Left hindlimb (tissue), 1 donor: ENCODE measurements around the gene GNPTG.

Experiments
- DNase-seq: peaks from one replicate; pipeline ENCODE4 v3.0.0-alpha.2; 2018

Gene GNPTG

DNA sequence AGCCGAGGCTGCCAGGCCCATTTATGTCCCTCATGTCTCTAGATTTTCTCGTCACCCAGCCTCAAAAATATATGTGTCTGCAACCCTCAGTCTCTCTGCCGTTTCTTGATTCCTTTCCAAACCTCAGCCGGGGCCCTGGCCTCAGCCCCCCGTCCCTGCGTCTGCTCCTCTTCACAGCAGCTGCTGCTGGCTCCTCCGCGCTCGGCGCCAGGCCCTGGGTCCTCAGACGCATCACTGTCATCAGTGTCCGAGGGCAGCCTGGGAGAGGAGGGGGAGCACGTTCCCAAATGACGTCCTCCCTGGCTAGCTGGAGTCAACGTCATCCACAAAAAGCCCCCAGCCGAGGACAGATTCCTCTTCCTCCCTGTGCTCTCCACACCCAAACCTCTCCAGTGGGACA lies 2.4 kb upstream of the GNPTG start:
- no peak for DNase-seq

DNA sequence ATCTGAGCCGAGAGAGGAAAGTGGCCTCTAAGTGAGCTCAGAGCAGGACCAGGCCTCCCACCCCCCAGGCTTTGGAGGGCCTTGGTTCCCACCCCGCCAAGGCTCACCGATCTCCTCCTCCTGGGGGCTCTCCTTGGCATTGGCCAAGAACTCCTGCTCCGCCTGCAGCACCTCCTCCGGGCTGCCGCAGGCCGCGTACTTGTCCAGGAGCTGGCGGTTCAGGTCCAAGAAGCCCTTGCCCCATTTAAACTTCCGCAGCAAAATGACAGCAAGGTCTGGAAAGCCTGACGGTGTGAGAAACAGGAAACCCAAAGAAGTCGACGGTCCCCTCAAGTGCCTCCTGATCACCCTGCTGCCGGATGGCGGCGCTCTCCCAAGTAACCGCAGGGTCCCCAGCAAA lies 1.8 kb upstream of the GNPTG start:
- DNase-seq, result no peak

DNA sequence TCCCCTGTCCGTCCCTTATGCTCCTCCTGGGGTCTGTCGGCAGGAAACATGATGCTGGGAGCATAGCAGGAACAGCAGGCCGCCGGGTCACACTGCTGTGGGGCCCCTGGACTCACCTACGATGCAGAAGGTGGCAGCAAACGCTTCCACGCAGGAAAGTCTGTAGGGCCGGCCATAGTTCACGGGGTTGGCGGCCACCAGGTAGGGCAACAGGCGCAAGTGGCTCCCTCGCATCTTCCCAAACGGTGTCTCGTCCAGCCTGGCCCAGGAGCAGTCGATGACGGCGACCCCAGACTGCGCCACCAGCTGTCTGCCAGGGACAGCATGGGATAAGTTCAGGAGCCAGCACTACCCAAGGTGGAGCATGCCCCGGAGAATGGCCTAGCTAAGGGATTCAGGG lies 1.0 kb upstream of the GNPTG start:
- DNase-seq, result no peak

DNA sequence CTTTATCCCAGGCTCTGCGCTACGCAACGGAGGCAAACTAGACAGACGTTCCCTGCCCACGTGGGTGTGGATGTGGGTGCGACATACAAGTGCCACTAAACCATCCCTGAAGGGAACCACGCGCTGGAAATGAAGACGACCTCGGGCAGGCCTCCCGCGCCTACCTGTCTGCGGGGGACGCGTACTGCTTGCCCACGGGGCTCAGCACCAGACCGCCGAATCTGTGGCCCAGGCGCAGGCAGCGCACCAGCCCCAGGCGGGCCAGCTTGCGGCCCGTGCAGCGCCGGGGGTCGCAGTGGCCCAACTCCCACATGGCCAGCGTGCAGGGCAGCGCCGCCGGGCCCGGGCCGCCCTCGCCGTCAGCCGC lies 533 bp upstream of the GNPTG start:
- DNase-seq, result no peak

DNA sequence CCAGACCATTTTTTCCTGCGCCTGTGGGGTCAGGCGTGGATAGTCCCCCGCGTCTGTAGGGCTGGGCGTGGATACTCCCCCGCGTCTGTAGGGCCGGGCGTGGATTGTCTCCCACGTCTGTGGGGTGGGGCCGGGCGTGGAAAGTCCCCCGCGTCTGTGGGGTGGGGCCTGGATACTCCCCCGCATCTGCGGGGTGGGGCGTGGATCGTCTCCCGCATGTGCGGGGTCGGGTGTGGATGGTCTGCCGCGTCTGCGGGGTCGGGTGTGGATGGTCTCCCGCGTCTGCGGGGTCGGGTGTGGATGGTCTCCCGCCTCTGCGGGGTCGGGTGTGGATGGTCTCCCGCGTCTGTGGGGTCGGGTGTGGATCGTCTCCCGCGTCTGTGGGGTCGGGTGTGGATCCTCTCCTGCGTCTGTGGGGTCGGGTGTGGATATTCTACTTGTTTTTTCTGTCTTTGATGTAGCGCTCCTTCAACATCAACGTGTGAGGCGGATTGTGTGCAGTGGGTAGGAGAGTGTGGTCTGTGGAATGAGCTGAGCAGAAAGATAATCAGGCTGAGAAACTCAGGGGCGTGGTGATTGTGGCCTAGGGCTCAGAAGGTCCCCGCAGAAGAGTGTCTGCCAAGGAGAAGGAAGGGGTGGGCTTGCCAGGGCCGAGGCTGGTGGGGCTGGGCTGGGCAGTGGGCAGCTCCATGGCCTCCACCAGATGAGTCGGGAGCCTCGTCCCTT lies 3.2 kb downstream of the GNPTG start:
- no peak for DNase-seq

DNA sequence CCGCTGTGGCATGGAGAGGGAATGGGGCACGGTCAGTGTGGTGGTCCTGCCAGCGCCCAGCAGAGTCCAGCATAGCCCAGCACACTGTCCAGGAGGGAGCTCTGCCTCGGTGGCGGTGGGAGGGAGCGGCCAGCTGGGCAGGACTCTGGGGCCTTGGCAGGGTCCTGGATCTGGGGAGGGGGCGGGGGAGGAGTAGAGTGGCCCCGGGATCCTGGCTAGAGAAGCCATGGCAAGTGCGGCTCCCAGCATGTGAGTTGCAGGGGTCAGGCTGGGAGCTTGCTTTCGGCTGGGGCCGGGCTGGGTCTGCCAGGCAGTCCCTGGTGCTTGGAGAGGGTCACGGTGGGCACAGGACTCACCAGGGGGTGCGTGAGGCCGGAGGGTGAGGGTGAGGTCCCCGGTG lies 3.9 kb downstream of the GNPTG start:
- DNase-seq, result no peak

DNA sequence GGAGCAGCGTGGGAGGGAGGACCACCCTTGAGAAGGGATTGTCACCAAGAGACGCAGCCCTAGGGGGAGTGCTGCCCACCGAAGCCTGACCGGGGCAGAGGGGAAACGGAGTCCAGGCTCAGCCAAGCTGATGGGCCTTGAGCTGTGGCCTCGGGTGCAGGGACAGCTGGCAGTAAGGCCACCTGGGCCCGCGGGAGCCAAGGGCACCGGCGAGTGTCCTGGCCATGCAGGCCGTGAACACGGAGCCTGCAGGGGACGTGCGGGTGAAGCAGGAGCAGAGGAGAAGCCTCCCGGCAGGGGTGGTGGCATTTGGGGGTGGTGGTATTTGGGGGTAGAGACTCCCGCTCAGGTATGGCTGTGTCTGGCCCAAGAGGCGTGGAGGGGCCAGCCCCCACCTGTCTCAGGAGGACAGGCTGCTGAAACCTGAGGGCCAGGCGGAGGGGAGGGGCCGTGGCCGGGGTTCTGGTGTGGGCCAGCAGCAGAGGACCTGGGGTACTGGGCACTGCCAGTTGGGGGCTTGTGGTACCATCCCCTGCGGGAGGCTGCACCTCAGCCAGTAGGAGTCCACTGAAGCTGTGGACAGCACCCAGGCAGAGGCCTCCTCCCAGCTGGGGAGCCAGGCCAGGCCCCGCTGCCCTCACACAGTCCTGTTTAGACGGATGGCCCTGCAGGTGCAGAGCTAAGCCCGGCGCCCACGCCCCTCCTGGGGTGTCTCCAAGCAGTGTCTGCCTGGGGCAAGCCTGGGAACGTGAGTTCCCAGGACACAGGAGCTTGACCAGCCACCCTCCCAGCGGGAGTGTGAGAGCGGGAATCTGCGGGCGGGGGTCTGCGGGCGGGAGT lies 4.5 kb downstream of the GNPTG start:
- no peak for DNase-seq

DNA sequence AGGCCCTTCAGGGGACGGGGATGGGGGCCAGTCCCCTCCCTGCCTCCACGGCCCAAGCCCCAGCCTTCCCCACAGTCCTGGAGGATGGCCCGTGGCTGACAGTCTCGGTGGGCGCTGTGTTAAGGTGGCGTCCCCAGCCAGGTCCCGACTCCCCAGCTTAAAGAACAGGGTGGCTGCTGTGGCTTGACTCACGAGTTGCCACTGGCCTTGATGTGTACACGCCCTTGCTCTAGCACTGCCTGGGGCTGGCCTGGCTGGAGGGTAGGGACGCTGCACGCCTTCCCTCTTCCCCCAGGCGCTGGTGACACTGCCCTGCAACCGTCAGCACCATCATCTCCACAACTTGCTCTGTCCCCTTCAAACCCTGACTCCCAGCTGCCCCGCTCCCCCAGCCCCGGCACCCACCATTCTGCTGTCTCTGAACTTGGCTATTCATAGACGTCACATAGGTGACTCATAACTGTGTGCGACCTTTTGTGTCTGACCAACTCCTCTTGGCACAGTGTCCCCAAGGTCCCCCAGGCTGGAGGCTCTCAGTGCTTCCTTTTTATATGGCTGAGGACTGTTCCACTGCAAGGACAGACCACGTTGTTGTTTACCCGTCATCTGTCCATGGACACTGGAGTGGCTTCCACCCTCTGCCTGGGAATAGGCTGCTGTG lies 6.3 kb downstream of the GNPTG start:
- DNase-seq, result no peak

DNA sequence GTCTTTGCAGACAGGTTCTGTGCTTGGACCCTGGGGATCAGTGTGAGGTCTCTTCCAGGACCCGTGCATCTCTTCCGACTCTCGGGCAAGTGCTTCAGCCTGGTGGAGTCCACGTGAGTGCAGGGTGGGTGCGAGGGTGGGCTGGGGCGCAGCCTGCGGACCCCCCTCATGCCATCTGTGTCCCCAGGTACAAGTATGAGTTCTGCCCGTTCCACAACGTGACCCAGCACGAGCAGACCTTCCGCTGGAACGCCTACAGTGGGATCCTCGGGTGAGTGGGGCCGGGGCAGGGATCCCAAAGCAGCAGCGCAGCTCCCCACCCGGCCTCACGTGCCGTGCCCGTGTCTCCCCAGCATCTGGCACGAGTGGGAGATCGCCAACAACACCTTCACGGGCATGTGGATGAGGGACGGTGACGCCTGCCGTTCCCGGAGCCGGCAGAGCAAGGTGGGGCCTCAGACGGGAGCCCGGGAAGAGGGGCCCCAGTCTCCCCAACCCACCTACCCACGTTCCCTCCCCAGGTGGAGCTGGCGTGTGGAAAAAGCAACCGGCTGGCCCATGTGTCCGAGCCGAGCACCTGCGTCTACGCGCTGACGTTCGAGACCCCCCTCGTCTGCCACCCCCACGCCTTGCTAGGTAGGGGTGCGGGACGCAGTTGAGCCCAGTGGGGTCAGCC lies 10.1 kb downstream of the GNPTG start:
- DNase-seq, result no peak

DNA sequence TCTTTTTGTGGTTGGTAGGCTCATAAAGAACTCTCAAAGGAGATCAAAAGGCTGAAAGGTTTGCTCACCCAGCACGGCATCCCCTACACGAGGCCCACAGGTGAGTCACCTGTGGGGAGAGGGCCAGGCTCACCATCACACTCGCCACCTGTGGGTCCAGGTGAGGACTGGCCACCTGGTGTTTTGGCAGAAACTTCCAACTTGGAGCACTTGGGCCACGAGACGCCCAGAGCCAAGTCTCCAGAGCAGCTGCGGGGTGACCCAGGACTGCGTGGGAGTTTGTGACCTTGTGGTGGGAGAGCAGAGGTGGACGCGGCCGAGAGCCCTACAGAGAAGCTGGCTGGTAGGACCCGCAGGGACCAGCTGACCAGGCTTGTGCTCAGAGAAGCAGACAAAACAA lies 11.1 kb downstream of the GNPTG start:
- DNase-seq, result no peak

DNA sequence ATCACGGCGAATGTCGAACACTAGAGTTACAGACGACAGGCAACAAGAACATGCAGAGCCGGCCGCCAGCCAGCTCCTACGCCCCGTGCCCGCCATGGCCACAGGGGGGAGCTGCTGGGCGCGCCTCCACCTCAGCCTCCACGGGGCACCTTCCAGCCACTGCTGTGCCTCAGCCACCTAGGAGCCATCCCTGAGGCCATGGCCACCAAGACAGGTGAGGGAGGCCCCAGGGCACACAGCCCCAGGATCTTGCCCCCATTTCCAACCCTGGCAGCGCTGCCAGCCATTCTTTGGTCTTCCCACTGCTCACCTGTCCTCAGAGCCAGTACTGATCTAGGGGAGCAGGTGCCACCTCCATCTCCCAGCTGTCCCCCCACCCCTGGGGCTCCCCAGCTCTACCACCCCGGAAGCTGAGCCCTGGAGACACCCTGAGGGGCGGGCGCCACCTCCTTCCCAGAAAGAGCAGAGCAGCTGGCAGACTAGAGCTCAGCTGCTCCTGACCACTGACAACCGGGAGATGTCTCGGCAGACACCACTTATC lies 11.8 kb downstream of the GNPTG start:
- no peak for DNase-seq

DNA sequence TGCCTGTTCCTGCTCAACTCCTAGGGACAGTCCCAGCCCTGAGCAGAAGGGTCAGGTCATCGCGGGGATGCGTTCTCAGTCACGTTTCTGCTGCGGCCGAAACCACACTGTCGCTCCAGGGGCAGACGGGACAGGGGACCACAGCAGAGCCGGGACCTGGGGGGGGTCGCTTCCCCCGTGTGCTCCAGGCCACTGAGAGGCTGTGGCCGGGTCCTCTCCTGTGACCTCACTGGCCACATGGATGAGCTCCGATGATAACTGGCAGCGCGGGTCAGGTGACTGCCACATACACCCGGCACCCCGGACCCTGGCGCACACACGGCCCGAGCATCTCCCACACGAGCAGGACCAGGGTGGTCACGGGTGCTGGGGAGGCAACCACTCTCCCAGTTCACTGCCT lies 12.8 kb downstream of the GNPTG start:
- DNase-seq, result no peak

DNA sequence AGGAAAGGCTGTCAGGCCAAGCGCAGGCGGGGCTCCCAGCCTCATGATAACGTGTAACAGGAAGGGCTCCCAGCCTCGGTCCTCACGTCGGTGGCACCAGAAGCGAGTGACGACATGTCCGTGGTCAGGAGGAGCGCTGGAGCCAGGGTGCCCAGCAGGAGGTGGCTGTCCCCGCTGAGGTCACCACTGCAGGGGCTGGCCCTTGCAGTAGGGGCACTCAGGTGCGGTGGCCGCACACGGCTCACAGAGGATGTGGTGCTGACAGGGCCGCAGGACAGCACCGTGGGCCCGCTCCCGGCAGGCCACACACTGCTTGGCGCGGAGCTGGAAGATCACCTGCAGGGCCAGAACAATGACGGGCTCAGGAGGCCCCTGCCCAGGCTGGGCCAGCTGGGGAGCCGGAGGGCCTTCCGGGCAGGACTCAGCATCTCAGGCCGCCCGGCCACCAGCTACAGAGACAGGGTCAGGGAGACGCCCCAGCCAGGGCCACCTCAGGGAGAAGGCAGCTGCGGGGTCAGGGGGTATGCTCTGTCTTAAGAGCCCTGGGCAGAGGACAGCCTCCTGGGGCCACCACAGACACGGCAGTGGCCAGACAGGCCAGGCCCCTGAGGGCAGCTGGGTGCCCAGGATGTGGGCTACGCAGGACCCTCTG lies 14.5 kb downstream of the GNPTG start:
- DNase-seq, result no peak

DNA sequence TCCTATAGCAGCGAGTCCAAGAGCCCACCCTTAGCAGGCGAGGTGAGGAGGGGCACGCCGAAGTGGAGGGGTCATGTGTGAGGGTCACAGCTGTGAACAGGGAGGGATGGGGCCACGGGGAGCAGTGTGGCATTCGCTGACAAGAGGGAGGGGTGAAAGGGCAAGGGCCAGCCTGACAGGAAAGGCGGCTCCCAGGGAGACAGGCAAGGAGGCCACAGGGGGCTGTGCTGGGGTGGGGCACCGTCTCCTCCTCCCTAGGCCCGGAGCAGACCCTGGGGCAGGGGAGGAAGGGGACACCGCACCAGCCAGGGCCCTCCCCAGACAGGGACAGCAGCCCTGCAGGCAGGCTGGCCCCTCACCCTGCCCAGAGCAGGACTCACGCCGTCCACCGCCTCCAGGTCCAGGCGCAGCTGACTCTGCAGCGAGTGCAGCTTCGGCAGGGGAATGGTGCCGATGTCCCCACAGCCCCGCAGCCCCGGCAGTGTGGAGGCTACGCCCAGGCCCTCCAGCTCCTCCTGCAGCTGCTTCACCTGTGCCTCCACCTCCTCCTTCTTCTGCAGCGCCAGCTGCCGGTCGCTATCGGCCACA lies 15.1 kb downstream of the GNPTG start:
- DNase-seq, result no peak

DNA sequence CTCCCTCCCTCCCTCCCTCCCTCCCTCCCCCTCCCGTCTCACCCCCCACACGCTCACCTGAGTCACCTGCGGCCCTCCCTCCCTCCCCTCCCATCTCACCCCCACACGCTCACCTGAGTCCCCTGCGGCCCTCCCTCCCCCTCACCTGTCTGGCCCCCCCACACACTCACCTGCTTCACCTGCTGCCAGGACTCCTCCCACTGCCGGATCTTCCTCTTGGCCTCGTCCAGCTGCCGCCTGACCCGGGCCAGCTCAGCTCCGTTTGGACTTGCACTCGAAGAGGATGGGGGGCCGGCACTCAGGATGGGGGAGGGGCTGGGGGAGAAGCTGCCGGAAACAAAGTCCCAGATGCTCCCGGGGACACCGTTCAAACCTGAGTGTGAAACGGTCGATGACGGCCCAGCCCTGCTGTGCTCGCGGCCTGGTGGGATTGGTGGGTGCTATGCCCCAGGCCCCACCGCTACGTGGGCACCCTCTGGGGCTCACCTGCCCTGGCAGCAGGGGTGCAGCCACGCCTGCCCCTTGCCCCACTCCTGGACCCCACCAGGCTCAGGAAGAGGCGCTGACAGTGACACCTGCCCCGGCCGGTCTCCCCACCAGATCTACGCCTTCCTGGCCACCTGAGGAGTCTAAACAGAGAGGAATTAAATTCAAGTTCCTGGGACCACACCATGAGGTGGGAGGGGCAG lies 15.9 kb downstream of the GNPTG start:
- no peak for DNase-seq

DNA sequence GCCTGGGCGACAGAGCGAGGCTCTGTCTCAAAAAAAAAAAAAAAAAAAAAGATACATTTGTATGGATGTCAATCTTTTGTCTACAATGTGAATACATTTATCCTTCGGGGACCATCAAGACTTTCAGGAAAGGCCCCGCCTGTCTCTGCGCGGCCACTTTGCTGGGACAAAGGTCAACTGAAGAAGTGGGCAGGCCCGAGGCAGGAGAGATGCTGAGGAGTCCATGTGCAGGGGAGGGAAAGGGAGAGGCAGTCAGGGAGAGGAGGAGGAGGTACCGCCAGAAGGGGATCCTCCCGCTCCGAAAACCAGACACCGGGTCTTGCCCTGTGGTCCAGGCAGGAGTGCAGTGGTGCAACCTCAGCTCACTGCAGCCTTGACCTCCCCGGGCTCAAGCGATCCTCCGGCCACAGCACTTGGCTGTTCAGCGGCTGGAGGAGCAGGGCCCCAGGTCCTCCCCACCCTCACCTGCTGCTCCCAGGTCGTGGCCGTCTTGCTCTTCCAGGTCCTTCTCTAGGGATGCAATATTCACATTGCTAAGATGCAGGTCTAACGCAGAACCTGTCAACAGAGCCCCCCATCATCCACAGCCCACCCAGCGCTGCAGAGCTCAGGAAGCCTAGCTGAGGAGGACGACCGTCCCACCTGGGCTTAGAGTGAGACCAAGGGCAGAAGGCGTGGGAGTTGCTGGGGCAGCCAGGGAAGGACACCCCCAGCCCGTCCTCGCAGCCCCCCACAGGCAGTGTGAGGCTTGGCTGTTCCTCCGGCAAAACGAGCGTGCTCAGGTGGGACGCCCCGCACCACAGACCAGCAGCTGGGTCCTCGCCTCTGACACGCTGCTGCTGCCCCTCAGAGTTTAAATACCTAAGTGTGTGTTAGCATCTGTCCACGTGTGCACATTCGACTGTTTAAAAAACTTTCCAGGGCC lies 19.6 kb downstream of the GNPTG start:
- DNase-seq, result no peak

DNA sequence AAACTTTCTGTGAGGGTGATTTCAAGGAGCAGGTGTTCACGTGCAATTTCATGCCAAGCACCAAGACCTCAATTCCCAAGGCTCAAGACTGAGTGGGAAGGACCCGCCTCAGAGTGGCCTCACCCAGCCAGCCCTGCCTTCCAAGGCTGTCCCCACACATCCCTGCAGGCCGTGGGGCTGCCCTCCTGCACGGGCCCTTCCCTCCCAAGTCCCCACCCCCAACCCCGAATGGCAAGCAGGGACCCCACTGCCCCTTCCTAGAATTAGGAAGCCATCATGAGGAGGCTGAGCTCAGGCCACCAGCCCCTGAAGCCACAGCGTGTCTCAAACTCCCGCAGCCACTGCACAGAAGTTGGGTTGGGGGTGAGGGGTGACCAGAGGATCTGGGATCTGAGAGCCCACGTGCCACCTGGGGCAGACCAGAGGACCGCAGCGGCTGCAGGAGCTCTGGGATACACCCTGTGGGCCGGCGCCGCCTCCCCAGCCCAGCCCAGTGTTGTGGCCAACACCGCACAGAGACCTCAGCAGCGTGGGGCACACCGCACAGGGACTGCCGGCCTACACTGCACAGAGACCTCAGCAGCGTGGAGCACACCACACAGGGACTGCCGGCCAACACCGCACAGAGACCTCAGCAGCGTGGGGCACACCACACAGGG lies 20.7 kb downstream of the GNPTG start:
- DNase-seq, result no peak

DNA sequence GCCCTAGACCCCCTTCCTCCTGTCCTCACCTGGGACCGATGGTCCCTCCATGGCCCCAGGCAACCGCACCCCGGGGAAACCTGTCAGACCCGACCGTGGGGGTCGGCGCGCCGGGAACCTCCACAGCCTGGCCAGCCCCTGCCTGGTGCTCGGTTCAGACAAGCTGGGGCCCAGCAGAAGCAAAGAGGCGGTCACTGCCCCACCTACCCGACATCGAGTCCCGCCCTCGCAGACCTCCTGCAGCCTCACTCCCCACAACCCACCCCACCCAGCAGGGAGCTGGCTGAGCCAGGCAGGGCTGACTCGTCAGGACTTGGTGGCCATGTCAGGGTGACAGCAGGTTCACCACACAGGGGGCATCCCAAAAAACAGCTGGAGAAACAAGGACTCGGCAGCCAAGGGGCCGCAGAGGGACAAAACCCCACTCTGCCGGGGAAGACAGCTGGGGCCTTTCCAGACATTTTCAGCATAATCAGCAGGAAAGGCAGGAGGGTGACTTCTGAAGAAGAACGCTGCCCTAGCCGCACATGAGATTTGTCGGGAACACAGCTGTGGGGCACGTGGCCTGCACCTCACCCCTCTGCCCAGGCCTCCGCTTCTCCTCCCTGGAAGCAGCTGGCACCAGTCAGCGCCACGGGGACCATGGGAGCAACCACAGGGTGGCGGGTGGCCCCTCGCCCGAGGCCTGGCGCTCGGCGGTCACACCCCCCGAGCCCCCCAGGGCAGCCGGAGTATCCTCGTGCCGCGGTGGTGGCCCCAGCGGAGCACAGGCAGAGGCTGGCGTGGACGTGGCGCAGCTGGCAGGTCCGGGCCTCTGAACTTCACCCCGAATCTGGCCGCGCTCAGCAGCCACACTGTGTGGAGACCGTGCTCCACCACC lies 22.9 kb downstream of the GNPTG start:
- DNase-seq, result no peak

DNA sequence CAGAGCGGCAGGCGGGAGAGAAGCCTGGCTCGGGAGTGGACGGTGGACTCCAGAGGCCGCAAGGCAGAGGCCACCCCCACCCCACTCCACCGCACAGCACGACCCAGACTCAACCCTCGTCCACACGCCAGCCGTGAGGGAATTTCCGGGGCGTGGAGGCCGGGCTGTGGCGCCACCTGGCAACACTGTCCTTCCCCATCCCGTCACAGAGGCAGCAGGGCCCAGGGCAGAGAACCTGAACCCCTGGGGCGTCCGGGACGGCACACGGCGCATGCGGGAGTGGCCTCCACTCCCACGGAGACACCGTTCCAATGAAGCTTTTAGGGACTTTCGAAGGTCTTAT lies 23.5 kb downstream of the GNPTG start:
- DNase-seq, result no peak
